ENCODE results near the gene ABCG4. TPM values are rescaled to one million over a fixed set of nuclear protein-coding genes. Genes with fewer than 3 reads are reported as not detected.
"Not testable (repeated sequence)": the region's sequence is repeated elsewhere in the genome, so short reads cannot be mapped to it uniquely, and the experiment has no call there.

ABCG4 gene
- total and polyA plus RNA-seq, 3 donors from 2014 or later, result 3.9 to 11.2 (median 5.4) TPM

GRCh38 chr11:119193626-119194025 is 44.8 kb downstream of the ABCG4 start:
- 90 to 93% methylated on average over 10 of the region's 10 CpGs for WGBS, 2 donors
- Histone ChIP-seq H3K27ac (no peak overlapping the region), H3K4me3 (no peak overlapping the region), H3K36me3 (ENCODE audit: low read depth, missing control alignments) (no peaks in the 10 kb centered on the region), H3K9me3 (no peaks in the 10 kb centered on the region), H3K27me3 (no peaks in the 10 kb centered on the region), H3K4me1 (no peaks in the 10 kb centered on the region)
- no peak for DNase-seq
- intact Hi-C loops (cut with DNase I; ENCODE audit: low total_unique reads), result no loop called here
- TF ChIP-seq CTCF (IDR thresholded peaks at IDR 0.05) (no peak), POLR2A (IDR thresholded peaks at IDR 0.05) (no peak)

GRCh38 chr11:119194811-119195440 is 46.1 kb downstream of the ABCG4 start:
- H3K27me3 ChIP-seq, result no peaks in the 10 kb centered on the region
- 87 to 91% methylated on average over 7 of the region's 7 CpGs for WGBS, 2 donors
- no peak overlapping the region for H3K4me3 ChIP-seq
- H3K36me3 ChIP-seq (ENCODE audit: low read depth, missing control alignments), result no peaks in the 10 kb centered on the region
- H3K9me3 ChIP-seq, result no peaks in the 10 kb centered on the region
- TF ChIP-seq POLR2A (IDR thresholded peaks at IDR 0.05) (no peak), CTCF (IDR thresholded peaks at IDR 0.05) (no peak)
- H3K27ac ChIP-seq, result no peak overlapping the region
- intact Hi-C loops (cut with DNase I; ENCODE audit: low total_unique reads), result no loop called here
- no peaks in the 10 kb centered on the region for H3K4me1 ChIP-seq
- DNase-seq, result no peak

GRCh38 chr11:119195680-119196079 is 46.8 kb downstream of the ABCG4 start:
- Histone ChIP-seq H3K4me3 (no peak overlapping the region), H3K27ac (no peak overlapping the region), H3K9me3 (no peaks in the 10 kb centered on the region), H3K27me3 (no peaks in the 10 kb centered on the region), H3K36me3 (ENCODE audit: low read depth, missing control alignments) (no peaks in the 10 kb centered on the region), H3K4me1 (no peaks in the 10 kb centered on the region)
- WGBS, 2 donors, result 49% methylated on average over 6 of the region's 6 CpGs
- no peak for DNase-seq
- intact Hi-C loops (cut with DNase I; ENCODE audit: low total_unique reads), result no loop called here
- TF ChIP-seq CTCF (IDR thresholded peaks at IDR 0.05) (no peak), POLR2A (IDR thresholded peaks at IDR 0.05) (no peak)

- 52 to 55% methylated on average over 5 of the region's 5 CpGs for WGBS, 2 donors
- Histone ChIP-seq H3K9me3 (no peaks in the 10 kb centered on the region), H3K27me3 (no peaks in the 10 kb centered on the region), H3K4me1 (no peaks in the 10 kb centered on the region), H3K27ac (no peak overlapping the region), H3K4me3 (no peak overlapping the region), H3K36me3 (ENCODE audit: low read depth, missing control alignments) (no peaks in the 10 kb centered on the region)
- no peak for TF ChIP-seq POLR2A (IDR thresholded peaks at IDR 0.05)
- peak; percentile 69 to 77 (median 73) for TF ChIP-seq CTCF (IDR thresholded peaks at IDR 0.05)
- intact Hi-C loops (cut with DNase I; ENCODE audit: low total_unique reads), result no loop called here
- DNase-seq, result peak; percentile 74
Measured at GRCh38 chr11:119196833-119197483, 48.1 kb downstream of the ABCG4 start.

- WGBS, 2 donors, result 80 to 90% methylated on average over 6 of the region's 6 CpGs
- TF ChIP-seq CTCF (IDR thresholded peaks at IDR 0.05) (no peak), POLR2A (IDR thresholded peaks at IDR 0.05) (no peak)
- Histone ChIP-seq H3K27ac (no peak overlapping the region), H3K36me3 (ENCODE audit: low read depth, missing control alignments) (no peaks in the 10 kb centered on the region), H3K27me3 (no peaks in the 10 kb centered on the region), H3K4me1 (no peaks in the 10 kb centered on the region), H3K9me3 (no peaks in the 10 kb centered on the region), H3K4me3 (no peak overlapping the region)
- no peak for DNase-seq
- intact Hi-C loops (cut with DNase I; ENCODE audit: low total_unique reads), result no loop called here
Measured at GRCh38 chr11:119198925-119199324, 50.1 kb downstream of the ABCG4 start.

- H3K36me3 ChIP-seq (ENCODE audit: low read depth, missing control alignments); H3K27ac ChIP-seq; H3K4me3 ChIP-seq; intact Hi-C loops (cut with DNase I; ENCODE audit: low total_unique reads); H3K27me3 ChIP-seq; DNase-seq; H3K4me1 ChIP-seq; H3K9me3 ChIP-seq: not testable (repeated sequence)
- 83 to 90% methylated on average over 5 of the region's 5 CpGs for WGBS, 2 donors
Measured at GRCh38 chr11:119201236-119201635, 52.4 kb downstream of the ABCG4 start.
